GM12878 (cell line): Measurements from ENCODE around the gene TIMM17A. TPM values are rescaled to one million over a fixed set of nuclear protein-coding genes. Genes with fewer than 3 reads are reported as not detected.

Experiments
- ETV6 ChIP-seq, 2 experiments: fragments of 450-650 bp in 1 of 2; IDR thresholded peaks in 1 of 2; conservative IDR thresholded peaks in 1 of 2; 2 replicates each; pipeline ENCODE4 v1.6.1; 2014; ENCODE audit warnings: antibody characterized with exemption in 1 of 2, borderline replicate concordance in 1 of 2, low read depth in 1 of 2, mild to moderate bottlenecking in 1 of 2, moderate library complexity in 1 of 2
- GATAD2B ChIP-seq: fragments of 450-650 bp; conservative IDR thresholded peaks from 2 replicates; pipeline ENCODE4 v1.6.1; 2017; ENCODE audit warnings: low read depth, mild to moderate bottlenecking, moderate library complexity
- LARP7 ChIP-seq: fragments of 450-650 bp; IDR thresholded peaks from 2 replicates; pipeline ENCODE4 v1.6.1; 2017; ENCODE audit warnings: mild to moderate bottlenecking
- NFIC ChIP-seq: IDR thresholded peaks from 2 replicates; pipeline ENCODE4 v1.6.1; 2012; ENCODE audit warnings: low read depth, mild to moderate bottlenecking, inconsistent platforms, low read length, moderate library complexity
- NR2F1 ChIP-seq: fragments of 450-650 bp; conservative IDR thresholded peaks from 2 replicates; pipeline ENCODE4 v1.6.1; 2017; ENCODE audit warnings: mild to moderate bottlenecking
- PAX8 ChIP-seq: fragments of 450-650 bp; IDR thresholded peaks from 2 replicates; pipeline ENCODE4 v1.6.1; 2017; ENCODE audit warnings: mild to moderate bottlenecking, moderate library complexity
- SMC3 ChIP-seq: IDR thresholded peaks from 2 replicates; pipeline ENCODE4 v1.6.1; 2011; ENCODE audit warnings: low read length, improper control_type of control experiment, borderline replicate concordance
- SP1 ChIP-seq: IDR thresholded peaks from one replicate; pipeline ENCODE4 v1.6.1; 2011; ENCODE audit warnings: low read depth, low read length
- SPI1 ChIP-seq: IDR thresholded peaks from 2 replicates; pipeline ENCODE4 v1.6.1; 2011; ENCODE audit warnings: low read depth, mild to moderate bottlenecking, low read length, moderate library complexity, borderline replicate concordance; ENCODE audit not compliant: insufficient read depth
- TAF1 ChIP-seq: IDR thresholded peaks from 2 replicates; pipeline ENCODE4 v1.6.1; 2011; ENCODE audit warnings: mild to moderate bottlenecking, low read depth, low read length, borderline replicate concordance
- ZNF384 ChIP-seq: IDR thresholded peaks from 2 replicates; pipeline ENCODE4 v1.6.1; 2012; ENCODE audit warnings: low read depth, mild to moderate bottlenecking, low read length, improper control_type of control experiment, borderline replicate concordance
- ZNF622 ChIP-seq: fragments of 450-650 bp; IDR thresholded peaks from 2 replicates; pipeline ENCODE4 v1.6.1; 2017; ENCODE audit warnings: mild to moderate bottlenecking, inconsistent platforms
- polyA plus RNA-seq, 11 experiments: library from polyadenylated mRNA; depleted of rRNA in 4 of 11; unstranded in 6 of 11; stranded (reverse) in 5 of 11; fragments of >200 nt; fragmentation: Nextera tagmentation in 4 of 11; fragmentation: Illumina TruSeq in 1 of 11; extraction: Ambion mirVana in 4 of 11; extraction: Trizol in 1 of 11; gene quantifications; 1 replicate in 1 of 11; 2 replicates in 10 of 11; pipeline versions ENCODE4 v1.2.1 to v1.2.3, GENCODE V29; 2011 to 2016; ENCODE audit warnings: inconsistent platforms in 2 of 11, missing spikeins in 2 of 11, low read depth in 1 of 11
- total RNA-seq, 4 experiments: library from RNA; depleted of rRNA in 3 of 4; stranded (reverse); fragments of >200 nt in 3 of 4; fragmentation: Illumina TruSeq in 1 of 4; extraction: Trizol in 1 of 4; gene quantifications; 2 replicates each; pipeline versions ENCODE4 v1.2.1 to v1.2.3, GENCODE V29; 2013 to 2021
- TF ChIP-seq, protein P1 (sequence below): fragments of 450-650 bp; IDR thresholded peaks from 2 replicates; pipeline ENCODE4 v1.6.1; 2014; ENCODE audit warnings: mild to moderate bottlenecking
- TF ChIP-seq, protein P2 (sequence below): IDR thresholded peaks from 2 replicates; pipeline ENCODE4 v1.6.1; 2012; ENCODE audit warnings: improper control_type of control experiment, low read depth, low read length; ENCODE audit not compliant: insufficient replicate concordance
- TF ChIP-seq, protein P3 (sequence below): fragments of 450-650 bp; IDR thresholded peaks from 2 replicates; pipeline ENCODE4 v1.6.1; 2016; ENCODE audit warnings: mild to moderate bottlenecking

TIMM17A gene
- total and polyA plus RNA-seq, 10 of the 15 experiments (the other 5 are each of a cell fraction or from before 2014, with no cell fraction given), result 68.6 to 357 (median 92.4) TPM

DNA sequence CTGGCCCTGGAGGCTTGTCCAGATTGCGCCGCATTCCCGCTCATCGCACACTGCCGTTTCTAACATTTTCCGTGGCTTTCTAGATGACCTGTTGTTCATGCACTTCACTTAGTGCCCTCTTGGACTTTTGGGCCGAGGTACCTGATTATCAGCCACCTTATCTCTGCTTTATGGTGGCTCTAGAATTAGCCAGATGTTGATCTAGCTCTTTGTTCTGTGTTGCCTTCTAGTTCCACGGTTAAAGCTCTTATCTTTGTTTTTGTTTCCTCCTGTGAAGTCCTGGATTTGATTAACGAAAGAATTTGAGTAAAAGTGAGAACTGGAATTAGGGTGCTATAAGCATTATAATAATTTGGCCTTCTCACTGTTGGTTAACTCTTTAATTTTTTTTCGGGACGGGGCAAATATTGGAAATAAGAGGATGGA lies 28.1 kb downstream of the TIMM17A start (continued):
- TF ChIP-seq TAF1, result no peak
- TF ChIP-seq GATAD2B, result no peak
- TF ChIP-seq NFIC, result no peak
- TF ChIP-seq, protein P1, sequence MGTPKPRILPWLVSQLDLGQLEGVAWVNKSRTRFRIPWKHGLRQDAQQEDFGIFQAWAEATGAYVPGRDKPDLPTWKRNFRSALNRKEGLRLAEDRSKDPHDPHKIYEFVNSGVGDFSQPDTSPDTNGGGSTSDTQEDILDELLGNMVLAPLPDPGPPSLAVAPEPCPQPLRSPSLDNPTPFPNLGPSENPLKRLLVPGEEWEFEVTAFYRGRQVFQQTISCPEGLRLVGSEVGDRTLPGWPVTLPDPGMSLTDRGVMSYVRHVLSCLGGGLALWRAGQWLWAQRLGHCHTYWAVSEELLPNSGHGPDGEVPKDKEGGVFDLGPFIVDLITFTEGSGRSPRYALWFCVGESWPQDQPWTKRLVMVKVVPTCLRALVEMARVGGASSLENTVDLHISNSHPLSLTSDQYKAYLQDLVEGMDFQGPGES, result no peak
- TF ChIP-seq SPI1, result no peak
- no peak for TF ChIP-seq LARP7
- no peak for TF ChIP-seq ZNF622
- TF ChIP-seq ZNF384, result no peak
- TF ChIP-seq, protein P2, sequence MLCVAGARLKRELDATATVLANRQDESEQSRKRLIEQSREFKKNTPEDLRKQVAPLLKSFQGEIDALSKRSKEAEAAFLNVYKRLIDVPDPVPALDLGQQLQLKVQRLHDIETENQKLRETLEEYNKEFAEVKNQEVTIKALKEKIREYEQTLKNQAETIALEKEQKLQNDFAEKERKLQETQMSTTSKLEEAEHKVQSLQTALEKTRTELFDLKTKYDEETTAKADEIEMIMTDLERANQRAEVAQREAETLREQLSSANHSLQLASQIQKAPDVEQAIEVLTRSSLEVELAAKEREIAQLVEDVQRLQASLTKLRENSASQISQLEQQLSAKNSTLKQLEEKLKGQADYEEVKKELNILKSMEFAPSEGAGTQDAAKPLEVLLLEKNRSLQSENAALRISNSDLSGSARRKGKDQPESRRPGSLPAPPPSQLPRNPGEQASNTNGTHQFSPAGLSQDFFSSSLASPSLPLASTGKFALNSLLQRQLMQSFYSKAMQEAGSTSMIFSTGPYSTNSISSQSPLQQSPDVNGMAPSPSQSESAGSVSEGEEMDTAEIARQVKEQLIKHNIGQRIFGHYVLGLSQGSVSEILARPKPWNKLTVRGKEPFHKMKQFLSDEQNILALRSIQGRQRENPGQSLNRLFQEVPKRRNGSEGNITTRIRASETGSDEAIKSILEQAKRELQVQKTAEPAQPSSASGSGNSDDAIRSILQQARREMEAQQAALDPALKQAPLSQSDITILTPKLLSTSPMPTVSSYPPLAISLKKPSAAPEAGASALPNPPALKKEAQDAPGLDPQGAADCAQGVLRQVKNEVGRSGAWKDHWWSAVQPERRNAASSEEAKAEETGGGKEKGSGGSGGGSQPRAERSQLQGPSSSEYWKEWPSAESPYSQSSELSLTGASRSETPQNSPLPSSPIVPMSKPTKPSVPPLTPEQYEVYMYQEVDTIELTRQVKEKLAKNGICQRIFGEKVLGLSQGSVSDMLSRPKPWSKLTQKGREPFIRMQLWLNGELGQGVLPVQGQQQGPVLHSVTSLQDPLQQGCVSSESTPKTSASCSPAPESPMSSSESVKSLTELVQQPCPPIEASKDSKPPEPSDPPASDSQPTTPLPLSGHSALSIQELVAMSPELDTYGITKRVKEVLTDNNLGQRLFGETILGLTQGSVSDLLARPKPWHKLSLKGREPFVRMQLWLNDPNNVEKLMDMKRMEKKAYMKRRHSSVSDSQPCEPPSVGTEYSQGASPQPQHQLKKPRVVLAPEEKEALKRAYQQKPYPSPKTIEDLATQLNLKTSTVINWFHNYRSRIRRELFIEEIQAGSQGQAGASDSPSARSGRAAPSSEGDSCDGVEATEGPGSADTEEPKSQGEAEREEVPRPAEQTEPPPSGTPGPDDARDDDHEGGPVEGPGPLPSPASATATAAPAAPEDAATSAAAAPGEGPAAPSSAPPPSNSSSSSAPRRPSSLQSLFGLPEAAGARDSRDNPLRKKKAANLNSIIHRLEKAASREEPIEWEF, result no peak
- TF ChIP-seq PAX8, result no peak
- TF ChIP-seq SP1, result no peak
- TF ChIP-seq, protein P3, sequence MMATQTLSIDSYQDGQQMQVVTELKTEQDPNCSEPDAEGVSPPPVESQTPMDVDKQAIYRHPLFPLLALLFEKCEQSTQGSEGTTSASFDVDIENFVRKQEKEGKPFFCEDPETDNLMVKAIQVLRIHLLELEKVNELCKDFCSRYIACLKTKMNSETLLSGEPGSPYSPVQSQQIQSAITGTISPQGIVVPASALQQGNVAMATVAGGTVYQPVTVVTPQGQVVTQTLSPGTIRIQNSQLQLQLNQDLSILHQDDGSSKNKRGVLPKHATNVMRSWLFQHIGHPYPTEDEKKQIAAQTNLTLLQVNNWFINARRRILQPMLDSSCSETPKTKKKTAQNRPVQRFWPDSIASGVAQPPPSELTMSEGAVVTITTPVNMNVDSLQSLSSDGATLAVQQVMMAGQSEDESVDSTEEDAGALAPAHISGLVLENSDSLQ, result peak; percentile 1; the same call in 1 of the 2 replicates
- TF ChIP-seq NR2F1, result no peak
- no peak for TF ChIP-seq SMC3
- TF ChIP-seq ETV6 (conservative IDR thresholded peaks at IDR 0.05 in 1 of 2, IDR thresholded peaks at IDR 0.05 in 1 of 2; ENCODE audit: borderline replicate concordance in 1 of 2, low read depth in 1 of 2), result 0 out of 4 replicates have a peak, but pooled peaks of 1 of the 2 experiments have one; percentile 49
